ENCODE measurements around the gene PSAP.
A peak's percentile ranks its signal among the peaks of the same experiment; 100 is the strongest.
"Not testable (repeated sequence)": the region's sequence is repeated elsewhere in the genome, so short reads cannot be mapped to it uniquely, and the experiment has no call there.

Gene PSAP

DNA sequence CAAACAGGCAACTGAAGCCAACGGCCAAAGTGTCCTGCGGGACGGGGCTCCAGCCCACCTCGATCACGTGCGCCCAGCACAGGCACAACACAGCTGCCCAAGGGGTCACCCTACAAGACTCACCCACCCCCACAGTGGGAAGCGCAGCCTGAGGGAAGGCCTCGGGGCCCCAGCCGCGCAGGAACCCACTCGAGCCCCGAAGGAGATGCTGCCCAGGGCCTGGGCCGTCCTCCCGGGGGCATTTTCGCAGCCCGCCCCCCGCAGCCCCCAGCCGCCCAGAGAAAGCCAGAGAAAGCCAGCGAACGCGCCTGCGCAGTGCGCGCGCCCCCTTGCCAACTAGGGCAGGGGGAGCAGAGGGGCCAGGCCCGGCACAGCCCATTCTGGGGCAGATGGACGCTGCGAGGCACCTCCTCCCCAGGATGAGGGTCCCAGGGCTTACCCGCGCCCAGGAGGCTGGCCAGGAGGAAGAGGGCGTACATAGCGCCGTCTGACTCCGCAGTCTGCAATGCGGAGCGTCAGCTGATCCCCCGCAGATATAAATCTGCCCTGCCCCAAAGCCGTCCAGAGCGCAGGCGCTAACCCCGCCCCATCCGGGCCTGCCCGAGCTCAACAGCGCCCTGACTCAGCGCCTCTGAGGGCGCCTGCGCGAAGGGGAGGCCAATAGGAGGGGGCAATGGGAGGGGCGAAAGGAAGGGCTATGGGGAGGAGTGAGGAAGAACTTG lies at the start of gene PSAP:
Gene PSAP, minus strand, starts transcription at position 509 of the 722 bp plus-strand sequence. Its CDS starts 30 bp downstream, at position 479.
- DNase-seq, result peak; percentile 95

GRCh38 chr10:71900441-71901180 lies 49.6 kb upstream of the PSAP start:
- no peak for DNase-seq

GRCh38 chr10:71899665-71900412 lies 48.8 kb upstream of the PSAP start:
- DNase-seq, result no peak

GRCh38 chr10:71898346-71898745 lies 47.3 kb upstream of the PSAP start:
- DNase-seq, result not testable (repeated sequence)

DNA sequence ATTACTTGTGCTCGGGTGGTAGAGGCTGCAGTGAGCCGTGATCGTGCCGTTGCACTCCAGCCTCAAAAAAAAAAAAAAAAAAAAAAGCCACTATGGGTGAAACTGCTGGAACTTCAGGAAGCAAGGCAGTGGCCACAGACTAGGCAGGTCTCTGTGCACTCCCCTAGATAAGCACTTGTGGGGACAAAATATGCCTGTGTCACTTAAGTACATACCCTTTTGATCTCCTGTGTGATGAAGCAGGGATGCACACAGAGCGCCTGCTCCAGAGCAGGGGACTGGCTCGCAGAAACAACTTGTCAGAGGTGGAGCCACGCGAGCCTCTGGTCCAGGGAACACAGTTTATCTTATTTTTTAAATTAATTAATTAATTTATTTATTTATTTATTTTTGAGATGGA lies 42.9 kb upstream of the PSAP start:
- DNase-seq, result no peak

GRCh38 chr10:71893258-71893815 lies 42.3 kb upstream of the PSAP start:
- DNase-seq, result no peak

GRCh38 chr10:71891437-71891836 lies 40.4 kb upstream of the PSAP start:
- no peak for DNase-seq

GRCh38 chr10:71889388-71889987 lies 38.4 kb upstream of the PSAP start:
- DNase-seq, result peak; percentile 39

- DNase-seq, result peak; percentile 82
Measured at GRCh38 chr10:71888623-71889387, 37.8 kb upstream of the PSAP start.

DNA sequence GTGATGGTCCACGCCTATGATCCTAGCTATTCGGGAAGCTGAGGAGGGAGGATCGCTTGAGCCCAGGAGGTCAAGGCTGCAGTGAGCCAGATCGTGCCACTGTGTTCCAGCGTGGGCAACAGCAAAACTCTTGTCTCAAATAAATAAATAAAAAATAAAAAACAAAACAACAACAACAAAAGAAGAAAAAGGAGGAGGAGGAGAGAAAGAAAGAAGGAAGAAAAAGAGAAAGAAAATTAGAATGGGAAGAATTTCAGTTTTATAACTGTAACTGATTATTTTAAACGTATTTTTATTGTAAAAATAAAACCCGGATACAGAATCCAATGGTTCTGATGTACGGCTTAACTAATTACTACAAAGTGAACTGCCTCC lies 37.2 kb upstream of the PSAP start:
- no peak for DNase-seq

- DNase-seq, result no peak
Measured at GRCh38 chr10:71887743-71888142, 36.7 kb upstream of the PSAP start.

DNA sequence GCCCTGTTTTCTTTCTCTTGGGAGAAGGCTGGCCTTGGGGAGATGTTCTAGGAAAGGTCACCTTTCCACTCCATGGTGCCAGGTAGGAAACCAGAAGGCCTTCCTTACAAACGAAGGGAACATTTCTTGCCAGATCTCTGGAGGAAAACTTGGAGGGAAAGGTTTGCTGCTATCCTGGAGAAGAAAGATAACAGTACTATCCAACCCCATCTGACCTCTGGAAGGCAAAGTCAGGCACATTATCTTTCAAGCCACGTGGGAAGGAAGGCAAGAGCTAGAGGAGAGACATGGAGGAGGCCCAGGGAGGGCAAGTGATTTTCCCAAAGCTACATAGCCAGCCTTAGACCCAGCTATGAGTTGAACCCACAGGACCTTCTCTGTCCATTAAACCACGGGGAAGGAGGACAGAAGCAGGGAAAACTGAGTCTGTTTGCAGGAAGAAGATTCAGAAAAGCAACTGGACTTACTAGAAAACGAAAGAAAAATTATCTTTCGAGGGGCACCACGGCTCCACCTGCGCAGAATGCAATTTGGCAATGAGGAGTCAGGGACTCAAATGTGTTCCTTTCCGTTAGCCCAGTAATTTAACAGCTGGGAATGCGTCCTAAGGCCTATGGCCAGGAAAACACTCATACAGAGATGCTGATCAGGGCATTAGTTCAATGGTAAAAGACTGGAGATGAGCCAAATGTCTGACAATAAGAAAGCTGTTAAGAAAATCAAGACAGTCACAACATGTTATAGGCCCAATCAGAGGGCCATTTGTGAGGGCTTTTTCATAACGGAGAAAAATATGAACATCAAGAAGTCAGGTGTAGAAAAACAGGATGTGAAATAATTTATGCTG lies 32.0 kb upstream of the PSAP start:
- DNase-seq, result peak; percentile 24

- DNase-seq, result no peak
Measured at GRCh38 chr10:71881647-71882355, 30.8 kb upstream of the PSAP start.

- not testable (repeated sequence) for DNase-seq
Measured at GRCh38 chr10:71881307-71881624, 30.2 kb upstream of the PSAP start.

- DNase-seq, result peak; percentile 54
Measured at GRCh38 chr10:71880425-71881306, 29.6 kb upstream of the PSAP start.

GRCh38 chr10:71878327-71879034 lies 27.4 kb upstream of the PSAP start:
- DNase-seq, result peak; percentile 13

- no peak for DNase-seq
Measured at GRCh38 chr10:71877821-71878220, 26.8 kb upstream of the PSAP start.

DNA sequence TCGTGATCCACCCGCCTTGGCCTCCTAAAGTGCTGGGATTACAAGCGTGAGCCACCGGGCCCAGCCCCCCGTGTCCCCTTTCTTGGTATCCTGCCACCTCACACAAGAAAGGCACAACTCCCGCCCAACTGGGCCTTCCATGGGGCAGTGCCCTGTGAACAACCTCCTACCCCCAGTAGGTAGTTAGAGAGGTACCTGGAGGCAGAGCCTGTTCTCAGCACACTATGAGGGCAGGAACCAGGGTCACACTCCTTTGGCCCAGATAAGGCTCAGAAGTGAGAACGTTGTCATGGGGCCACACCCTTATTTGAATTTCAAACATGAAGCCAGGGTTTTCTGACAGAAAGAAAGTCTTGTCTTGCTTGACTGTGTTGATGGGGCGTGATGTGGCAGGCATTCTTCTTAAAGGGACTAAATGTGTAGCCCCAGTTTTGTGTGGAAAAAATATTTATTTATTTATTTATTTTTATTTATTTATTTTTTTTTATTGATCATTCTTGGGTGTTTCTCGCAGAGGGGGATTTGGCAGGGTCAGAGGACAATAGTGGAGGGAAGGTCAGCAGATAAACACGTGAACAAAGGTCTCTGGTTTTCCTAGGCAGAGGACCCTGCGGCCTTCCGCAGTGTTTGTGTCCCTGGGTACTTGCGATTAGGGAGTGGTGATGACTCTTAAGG lies 23.8 kb upstream of the PSAP start:
- not testable (repeated sequence) for DNase-seq
